ENCODE data around the gene MRPL1.

- TF ChIP-seq POLR2A (IDR thresholded peaks at IDR 0.05; ENCODE audit: low read length) (no peak), KDM1A (IDR thresholded peaks at IDR 0.05; ENCODE audit: low read depth) (no peak), CTCF (IDR thresholded peaks at IDR 0.05) (no peak), JUN (IDR thresholded peaks at IDR 0.05) (no peak), SMC3 (IDR thresholded peaks at IDR 0.05) (no peak), E2F6 (IDR thresholded peaks at IDR 0.05; ENCODE audit: borderline replicate concordance, low read depth) (no peak), USF2 (IDR thresholded peaks at IDR 0.05) (no peak), RCOR1 (IDR thresholded peaks at IDR 0.05; ENCODE audit: low read depth, low read length) (no peak), RFX5 (IDR thresholded peaks at IDR 0.05) (no peak), EP300 (IDR thresholded peaks at IDR 0.05) (no peak), TP53 (CRISPR knock-in tag; IDR thresholded peaks at IDR 0.05) (no peak), NR3C1 (IDR thresholded peaks at IDR 0.05) (no peak)
Observed at GRCh38 chr4:77827343-77827742, 35.3 kb upstream of the MRPL1 start.

All from A549 (cell line).